NB4 (cell line): ENCODE data around the gene HHIPL1.

Experiments
- DNase-seq: peaks from one replicate; pipeline ENCODE4 v3.0.0; 2010; ENCODE audit warnings: low read depth
- H3K4me3 ChIP-seq: one replicate; pipeline ENCODE4 v1.5.1; 2011; ENCODE audit warnings: mild to moderate bottlenecking, low read depth, low read length, moderate library complexity
- CTCF ChIP-seq: IDR thresholded peaks from one replicate; pipeline ENCODE4 v1.5.1; 2012; ENCODE audit warnings: low read depth, low read length
- MAX ChIP-seq: IDR thresholded peaks from 2 replicates; pipeline ENCODE4 v1.6.1; 2011; ENCODE audit warnings: low read depth, low read length
- MYC ChIP-seq: IDR thresholded peaks from 2 replicates; pipeline ENCODE4 v1.6.1; 2011; ENCODE audit warnings: low read depth, low read length
- POLR2A ChIP-seq: IDR thresholded peaks from 2 replicates; pipeline ENCODE4 v1.6.1; 2011; ENCODE audit warnings: mild to moderate bottlenecking; ENCODE audit not compliant: insufficient read length; ENCODE audit errors: extremely low read depth

The HHIPL1 gene

GRCh38 chr14:99724939-99725773, 80.2 kb downstream of the HHIPL1 start:
- no peak for DNase-seq
- no peak overlapping the region for H3K4me3 ChIP-seq
- TF ChIP-seq POLR2A = no peak
- no peak for TF ChIP-seq MAX
- no peak for TF ChIP-seq MYC
- no peak for TF ChIP-seq CTCF

- no peak for TF ChIP-seq CTCF
- no peak for DNase-seq
- H3K4me3 ChIP-seq = no peak overlapping the region
Observed at GRCh38 chr14:99725774-99726537, 81.0 kb downstream of the HHIPL1 start.

GRCh38 chr14:99726538-99727095, 81.7 kb downstream of the HHIPL1 start:
- TF ChIP-seq POLR2A (no peak), MYC (no peak), CTCF (no peak)
- DNase-seq = no peak
- no peak overlapping the region for H3K4me3 ChIP-seq

- TF ChIP-seq MAX = no peak
- no peak for TF ChIP-seq CTCF
- no peak for TF ChIP-seq MYC
- no peak for TF ChIP-seq POLR2A
- no peak for DNase-seq
- no peak overlapping the region for H3K4me3 ChIP-seq
Observed at GRCh38 chr14:99727096-99727870, 82.4 kb downstream of the HHIPL1 start.

GRCh38 chr14:99728231-99728920, 83.4 kb downstream of the HHIPL1 start:
- H3K4me3 ChIP-seq = no peak overlapping the region
- TF ChIP-seq CTCF = no peak
- TF ChIP-seq POLR2A = no peak
- no peak for TF ChIP-seq MYC
- DNase-seq = no peak
